ENCODE results near the gene PARVB. TPM values are rescaled to one million over a fixed set of nuclear protein-coding genes. Genes with fewer than 3 reads are reported as not detected.

The PARVB gene
- polyA plus RNA-seq, 1 experiment, result 65.8 TPM

GRCh38 chr22:44199164-44199563, 175.1 kb downstream of the PARVB start:
- Histone ChIP-seq H3K4me3 (ENCODE audit: low read depth, low read length) (no peak overlapping the region), H3K36me3 (ENCODE audit: control insufficient read depth, insufficient read depth, low read length) (no peaks in the 10 kb centered on the region), H3K27me3 (ENCODE audit: control insufficient read depth, insufficient read depth, low read length) (peaks cover 8% of the 10 kb centered on the region)
- TF ChIP-seq CTCF (IDR thresholded peaks at IDR 0.05; ENCODE audit: insufficient read depth, low read depth, low read length), result no peak
- ChIA-PET CTCF (no interaction called here), POLR2A (no interaction called here)
- DNase-seq (ENCODE audit: low read depth), result no peak

GRCh38 chr22:44199866-44200265, 175.8 kb downstream of the PARVB start:
- ChIA-PET POLR2A (no interaction called here), CTCF (no interaction called here)
- Histone ChIP-seq H3K27me3 (ENCODE audit: control insufficient read depth, insufficient read depth, low read length) (peaks cover 8% of the 10 kb centered on the region; the same call in 1 of the 2 replicates), H3K4me3 (ENCODE audit: low read depth, low read length) (no peak overlapping the region), H3K36me3 (ENCODE audit: control insufficient read depth, insufficient read depth, low read length) (no peaks in the 10 kb centered on the region)
- no peak for DNase-seq (ENCODE audit: low read depth)
- no peak for TF ChIP-seq CTCF (IDR thresholded peaks at IDR 0.05; ENCODE audit: insufficient read depth, low read depth, low read length)

GRCh38 chr22:44200451-44200850, 176.3 kb downstream of the PARVB start:
- CTCF ChIA-PET, result no interaction called here
- POLR2A ChIA-PET, result no interaction called here
- H3K36me3 ChIP-seq (ENCODE audit: control insufficient read depth, insufficient read depth, low read length), result no peaks in the 10 kb centered on the region
- no peak for TF ChIP-seq CTCF (IDR thresholded peaks at IDR 0.05; ENCODE audit: insufficient read depth, low read depth, low read length)
- no peak for DNase-seq (ENCODE audit: low read depth)
- H3K4me3 ChIP-seq (ENCODE audit: low read depth, low read length), result no peak overlapping the region
- peaks cover 7% of the 10 kb centered on the region; the same call in 1 of the 2 replicates for H3K27me3 ChIP-seq (ENCODE audit: control insufficient read depth, insufficient read depth, low read length)

- H3K4me3 ChIP-seq (ENCODE audit: low read depth, low read length), result no peak overlapping the region
- POLR2A ChIA-PET, result no interaction called here
- peaks cover 7% of the 10 kb centered on the region; the same call in 1 of the 2 replicates for H3K27me3 ChIP-seq (ENCODE audit: control insufficient read depth, insufficient read depth, low read length)
- TF ChIP-seq CTCF (IDR thresholded peaks at IDR 0.05; ENCODE audit: insufficient read depth, low read depth, low read length), result no peak
- CTCF ChIA-PET, result interaction anchor here (0.7 kb wide), 1 partner anchor 45 kb away, joined by 4 read pairs; no protein-coding TSS in a partner anchor
- H3K36me3 ChIP-seq (ENCODE audit: control insufficient read depth, insufficient read depth, low read length), result no peaks in the 10 kb centered on the region
- no peak for DNase-seq (ENCODE audit: low read depth)
These were observed 176.9 kb downstream of the PARVB start for GRCh38 chr22:44200855-44201550.

- no peak for TF ChIP-seq CTCF (IDR thresholded peaks at IDR 0.05; ENCODE audit: insufficient read depth, low read depth, low read length)
- ChIA-PET CTCF (no interaction called here), POLR2A (no interaction called here)
- Histone ChIP-seq H3K27me3 (ENCODE audit: control insufficient read depth, insufficient read depth, low read length) (peaks cover 3% of the 10 kb centered on the region; the same call in 1 of the 2 replicates), H3K36me3 (ENCODE audit: control insufficient read depth, insufficient read depth, low read length) (no peaks in the 10 kb centered on the region), H3K4me3 (ENCODE audit: low read depth, low read length) (no peak overlapping the region)
- DNase-seq (ENCODE audit: low read depth), result no peak
These were observed 177.6 kb downstream of the PARVB start for GRCh38 chr22:44201665-44202064.

All from BJ (cell line).